ENCODE data around the gene KCTD19. TPM values are rescaled to one million over a fixed set of nuclear protein-coding genes. Genes with fewer than 3 reads are reported as not detected.

Gene KCTD19
- total RNA-seq, 1 experiment from 2014 or later, result 1.1 TPM

DNA sequence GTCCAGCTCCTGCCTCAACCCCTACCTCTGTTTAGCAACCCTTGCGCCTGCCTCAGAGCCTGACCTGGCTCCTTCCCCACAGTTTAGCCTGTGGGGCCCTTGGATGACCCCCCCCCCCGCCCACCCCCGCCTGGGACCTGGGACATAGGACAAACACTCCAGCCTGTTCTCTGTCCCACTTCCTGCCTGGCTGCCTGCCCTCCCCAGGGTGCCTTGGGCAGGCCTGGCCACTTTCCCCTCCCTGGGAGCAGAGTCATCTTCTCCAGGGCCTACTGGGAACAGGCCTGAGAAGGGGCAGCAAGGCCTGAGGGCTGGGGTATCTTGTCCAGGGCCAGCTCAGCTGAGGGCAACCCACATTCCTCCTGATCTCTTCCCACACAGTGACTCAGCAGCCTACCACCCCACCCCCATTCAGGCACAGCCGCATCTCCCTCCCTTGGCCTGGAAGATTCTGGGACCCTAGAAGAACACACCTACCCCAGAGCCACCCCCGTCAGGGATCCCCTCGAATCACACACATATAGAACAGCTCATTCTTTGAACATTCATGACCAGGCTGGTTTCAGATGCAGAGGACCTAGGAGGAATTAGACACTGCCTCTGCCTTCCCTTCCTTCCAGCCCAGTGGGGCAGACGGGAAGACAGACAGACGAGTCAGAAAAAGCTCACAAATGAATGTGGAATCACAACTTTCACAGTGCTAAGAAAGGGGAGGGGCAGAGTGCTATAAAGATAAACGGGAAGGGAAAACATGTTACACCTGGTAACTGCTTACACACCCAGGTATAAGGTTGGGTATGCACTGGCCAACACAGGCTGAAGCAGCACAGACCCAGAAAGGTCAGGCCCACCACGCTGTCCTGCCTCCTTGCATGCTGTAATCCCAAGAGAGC lies 85.3 kb downstream of the KCTD19 start:
- no peak overlapping the region for H3K4me3 Mint-ChIP-seq
- H3K36me3 Mint-ChIP-seq, result peaks cover 17% of the 10 kb centered on the region
- ChIA-PET POLR2A (interaction anchor here (0.5 kb wide), 1 partner anchor 25 kb away, joined by 3 read pairs; no protein-coding TSS in a partner anchor), CTCF (interaction anchor here (0.6 to 1.9 kb wide), 6 partner anchors 14 to 284 kb away, joined by 3 to 8 read pairs (median 5); partner anchors contain the start of genes ELMO3 and TMEM208)
- peaks cover 30% of the 10 kb centered on the region for H3K4me1 Mint-ChIP-seq
- ATAC-seq, result peak; percentile 2; the same call in 1 of the 2 replicates
- peak overlapping the region; percentile 96 for H3K27ac Mint-ChIP-seq
- DNase-seq (ENCODE audit: low spot score), result no peak
- TF ChIP-seq ESRRA (CRISPR knock-in tag; IDR thresholded peaks at IDR 0.05; ENCODE audit: borderline replicate concordance), result no peak
- TF ChIP-seq HMGA2 (CRISPR knock-in tag; IDR thresholded peaks at IDR 0.05), result no peak
- TF ChIP-seq, protein P1, sequence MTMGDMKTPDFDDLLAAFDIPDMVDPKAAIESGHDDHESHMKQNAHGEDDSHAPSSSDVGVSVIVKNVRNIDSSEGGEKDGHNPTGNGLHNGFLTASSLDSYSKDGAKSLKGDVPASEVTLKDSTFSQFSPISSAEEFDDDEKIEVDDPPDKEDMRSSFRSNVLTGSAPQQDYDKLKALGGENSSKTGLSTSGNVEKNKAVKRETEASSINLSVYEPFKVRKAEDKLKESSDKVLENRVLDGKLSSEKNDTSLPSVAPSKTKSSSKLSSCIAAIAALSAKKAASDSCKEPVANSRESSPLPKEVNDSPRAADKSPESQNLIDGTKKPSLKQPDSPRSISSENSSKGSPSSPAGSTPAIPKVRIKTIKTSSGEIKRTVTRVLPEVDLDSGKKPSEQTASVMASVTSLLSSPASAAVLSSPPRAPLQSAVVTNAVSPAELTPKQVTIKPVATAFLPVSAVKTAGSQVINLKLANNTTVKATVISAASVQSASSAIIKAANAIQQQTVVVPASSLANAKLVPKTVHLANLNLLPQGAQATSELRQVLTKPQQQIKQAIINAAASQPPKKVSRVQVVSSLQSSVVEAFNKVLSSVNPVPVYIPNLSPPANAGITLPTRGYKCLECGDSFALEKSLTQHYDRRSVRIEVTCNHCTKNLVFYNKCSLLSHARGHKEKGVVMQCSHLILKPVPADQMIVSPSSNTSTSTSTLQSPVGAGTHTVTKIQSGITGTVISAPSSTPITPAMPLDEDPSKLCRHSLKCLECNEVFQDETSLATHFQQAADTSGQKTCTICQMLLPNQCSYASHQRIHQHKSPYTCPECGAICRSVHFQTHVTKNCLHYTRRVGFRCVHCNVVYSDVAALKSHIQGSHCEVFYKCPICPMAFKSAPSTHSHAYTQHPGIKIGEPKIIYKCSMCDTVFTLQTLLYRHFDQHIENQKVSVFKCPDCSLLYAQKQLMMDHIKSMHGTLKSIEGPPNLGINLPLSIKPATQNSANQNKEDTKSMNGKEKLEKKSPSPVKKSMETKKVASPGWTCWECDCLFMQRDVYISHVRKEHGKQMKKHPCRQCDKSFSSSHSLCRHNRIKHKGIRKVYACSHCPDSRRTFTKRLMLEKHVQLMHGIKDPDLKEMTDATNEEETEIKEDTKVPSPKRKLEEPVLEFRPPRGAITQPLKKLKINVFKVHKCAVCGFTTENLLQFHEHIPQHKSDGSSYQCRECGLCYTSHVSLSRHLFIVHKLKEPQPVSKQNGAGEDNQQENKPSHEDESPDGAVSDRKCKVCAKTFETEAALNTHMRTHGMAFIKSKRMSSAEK (CRISPR knock-in tag; IDR thresholded peaks at IDR 0.05; ENCODE audit: borderline replicate concordance), result no peak
- TF ChIP-seq, protein P2, sequence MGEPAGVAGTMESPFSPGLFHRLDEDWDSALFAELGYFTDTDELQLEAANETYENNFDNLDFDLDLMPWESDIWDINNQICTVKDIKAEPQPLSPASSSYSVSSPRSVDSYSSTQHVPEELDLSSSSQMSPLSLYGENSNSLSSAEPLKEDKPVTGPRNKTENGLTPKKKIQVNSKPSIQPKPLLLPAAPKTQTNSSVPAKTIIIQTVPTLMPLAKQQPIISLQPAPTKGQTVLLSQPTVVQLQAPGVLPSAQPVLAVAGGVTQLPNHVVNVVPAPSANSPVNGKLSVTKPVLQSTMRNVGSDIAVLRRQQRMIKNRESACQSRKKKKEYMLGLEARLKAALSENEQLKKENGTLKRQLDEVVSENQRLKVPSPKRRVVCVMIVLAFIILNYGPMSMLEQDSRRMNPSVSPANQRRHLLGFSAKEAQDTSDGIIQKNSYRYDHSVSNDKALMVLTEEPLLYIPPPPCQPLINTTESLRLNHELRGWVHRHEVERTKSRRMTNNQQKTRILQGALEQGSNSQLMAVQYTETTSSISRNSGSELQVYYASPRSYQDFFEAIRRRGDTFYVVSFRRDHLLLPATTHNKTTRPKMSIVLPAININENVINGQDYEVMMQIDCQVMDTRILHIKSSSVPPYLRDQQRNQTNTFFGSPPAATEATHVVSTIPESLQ (CRISPR knock-in tag; IDR thresholded peaks at IDR 0.05), result no peak
- TF ChIP-seq, protein P3, sequence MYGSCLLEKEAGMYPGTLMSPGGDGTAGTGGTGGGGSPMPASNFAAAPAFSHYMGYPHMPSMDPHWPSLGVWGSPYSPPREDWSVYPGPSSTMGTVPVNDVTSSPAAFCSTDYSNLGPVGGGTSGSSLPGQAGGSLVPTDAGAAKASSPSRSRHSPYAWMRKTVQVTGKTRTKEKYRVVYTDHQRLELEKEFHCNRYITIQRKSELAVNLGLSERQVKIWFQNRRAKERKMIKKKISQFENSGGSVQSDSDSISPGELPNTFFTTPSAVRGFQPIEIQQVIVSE (CRISPR knock-in tag; IDR thresholded peaks at IDR 0.05; ENCODE audit: borderline replicate concordance), result no peak
- TF ChIP-seq, protein P4, sequence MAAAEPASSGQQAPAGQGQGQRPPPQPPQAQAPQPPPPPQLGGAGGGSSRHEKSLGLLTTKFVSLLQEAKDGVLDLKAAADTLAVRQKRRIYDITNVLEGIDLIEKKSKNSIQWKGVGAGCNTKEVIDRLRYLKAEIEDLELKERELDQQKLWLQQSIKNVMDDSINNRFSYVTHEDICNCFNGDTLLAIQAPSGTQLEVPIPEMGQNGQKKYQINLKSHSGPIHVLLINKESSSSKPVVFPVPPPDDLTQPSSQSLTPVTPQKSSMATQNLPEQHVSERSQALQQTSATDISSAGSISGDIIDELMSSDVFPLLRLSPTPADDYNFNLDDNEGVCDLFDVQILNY (CRISPR knock-in tag; IDR thresholded peaks at IDR 0.05), result no peak
- no peak for TF ChIP-seq NFATC4 (CRISPR knock-in tag; IDR thresholded peaks at IDR 0.05)
- TF ChIP-seq ELF4 (CRISPR knock-in tag; IDR thresholded peaks at IDR 0.05; ENCODE audit: low read depth), result no peak
- TF ChIP-seq, protein P5, sequence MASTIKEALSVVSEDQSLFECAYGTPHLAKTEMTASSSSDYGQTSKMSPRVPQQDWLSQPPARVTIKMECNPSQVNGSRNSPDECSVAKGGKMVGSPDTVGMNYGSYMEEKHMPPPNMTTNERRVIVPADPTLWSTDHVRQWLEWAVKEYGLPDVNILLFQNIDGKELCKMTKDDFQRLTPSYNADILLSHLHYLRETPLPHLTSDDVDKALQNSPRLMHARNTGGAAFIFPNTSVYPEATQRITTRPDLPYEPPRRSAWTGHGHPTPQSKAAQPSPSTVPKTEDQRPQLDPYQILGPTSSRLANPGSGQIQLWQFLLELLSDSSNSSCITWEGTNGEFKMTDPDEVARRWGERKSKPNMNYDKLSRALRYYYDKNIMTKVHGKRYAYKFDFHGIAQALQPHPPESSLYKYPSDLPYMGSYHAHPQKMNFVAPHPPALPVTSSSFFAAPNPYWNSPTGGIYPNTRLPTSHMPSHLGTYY (CRISPR knock-in tag; IDR thresholded peaks at IDR 0.05), result no peak
- no peak for TF ChIP-seq ZNF317 (CRISPR knock-in tag; IDR thresholded peaks at IDR 0.05; ENCODE audit: borderline replicate concordance, low read depth)
- no peaks in the 10 kb centered on the region for H3K9me3 Mint-ChIP-seq
- H3K27me3 Mint-ChIP-seq (ENCODE audit: low read depth), result no peaks in the 10 kb centered on the region

DNA sequence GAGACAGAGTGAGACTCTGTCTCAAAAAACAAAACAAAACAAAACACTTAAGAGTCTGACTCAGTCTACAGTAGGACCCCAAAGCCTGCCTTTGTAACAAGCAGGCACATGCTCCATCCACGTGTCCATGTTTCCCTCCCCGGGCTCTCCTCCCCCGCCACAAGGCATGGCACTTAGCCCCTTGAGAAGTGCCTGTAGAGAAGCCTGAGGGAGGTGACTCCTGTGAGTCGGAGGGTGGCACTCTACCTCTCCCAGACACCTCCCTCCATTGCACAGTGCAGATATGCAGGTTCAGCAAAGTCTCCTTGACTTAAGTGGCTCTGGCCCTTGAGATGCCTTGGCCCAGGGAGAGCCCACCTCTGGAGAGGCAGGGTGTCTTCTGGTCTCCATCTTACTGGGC lies 86.0 kb downstream of the KCTD19 start:
- DNase-seq (ENCODE audit: low spot score), result no peak
- H3K27me3 Mint-ChIP-seq (ENCODE audit: low read depth), result no peaks in the 10 kb centered on the region
- TF ChIP-seq EMX1 (CRISPR knock-in tag; IDR thresholded peaks at IDR 0.05), result no peak
- TF ChIP-seq FOXJ3 (CRISPR knock-in tag; IDR thresholded peaks at IDR 0.05; ENCODE audit: borderline replicate concordance), result no peak
- TF ChIP-seq, protein P6, sequence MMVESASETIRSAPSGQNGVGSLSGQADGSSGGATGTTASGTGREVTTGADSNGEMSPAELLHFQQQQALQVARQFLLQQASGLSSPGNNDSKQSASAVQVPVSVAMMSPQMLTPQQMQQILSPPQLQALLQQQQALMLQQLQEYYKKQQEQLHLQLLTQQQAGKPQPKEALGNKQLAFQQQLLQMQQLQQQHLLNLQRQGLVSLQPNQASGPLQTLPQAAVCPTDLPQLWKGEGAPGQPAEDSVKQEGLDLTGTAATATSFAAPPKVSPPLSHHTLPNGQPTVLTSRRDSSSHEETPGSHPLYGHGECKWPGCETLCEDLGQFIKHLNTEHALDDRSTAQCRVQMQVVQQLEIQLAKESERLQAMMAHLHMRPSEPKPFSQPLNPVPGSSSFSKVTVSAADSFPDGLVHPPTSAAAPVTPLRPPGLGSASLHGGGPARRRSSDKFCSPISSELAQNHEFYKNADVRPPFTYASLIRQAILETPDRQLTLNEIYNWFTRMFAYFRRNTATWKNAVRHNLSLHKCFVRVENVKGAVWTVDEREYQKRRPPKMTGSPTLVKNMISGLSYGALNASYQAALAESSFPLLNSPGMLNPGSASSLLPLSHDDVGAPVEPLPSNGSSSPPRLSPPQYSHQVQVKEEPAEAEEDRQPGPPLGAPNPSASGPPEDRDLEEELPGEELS (CRISPR knock-in tag; IDR thresholded peaks at IDR 0.05), result no peak
- TF ChIP-seq, protein P7, sequence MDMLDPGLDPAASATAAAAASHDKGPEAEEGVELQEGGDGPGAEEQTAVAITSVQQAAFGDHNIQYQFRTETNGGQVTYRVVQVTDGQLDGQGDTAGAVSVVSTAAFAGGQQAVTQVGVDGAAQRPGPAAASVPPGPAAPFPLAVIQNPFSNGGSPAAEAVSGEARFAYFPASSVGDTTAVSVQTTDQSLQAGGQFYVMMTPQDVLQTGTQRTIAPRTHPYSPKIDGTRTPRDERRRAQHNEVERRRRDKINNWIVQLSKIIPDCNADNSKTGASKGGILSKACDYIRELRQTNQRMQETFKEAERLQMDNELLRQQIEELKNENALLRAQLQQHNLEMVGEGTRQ (CRISPR knock-in tag; IDR thresholded peaks at IDR 0.05), result no peak
- TF ChIP-seq RELA (CRISPR knock-in tag; IDR thresholded peaks at IDR 0.05; ENCODE audit: borderline replicate concordance), result no peak

More for the DNA sequence above, 86.0 kb downstream of the KCTD19 start:
- Mint-ChIP-seq H3K9me3 (no peaks in the 10 kb centered on the region), H3K27ac (peak overlapping the region; percentile 32), H3K4me1 (peaks cover 30% of the 10 kb centered on the region), H3K36me3 (peaks cover 20% of the 10 kb centered on the region), H3K4me3 (no peak overlapping the region)
- ATAC-seq, result no peak
- POLR2A ChIA-PET, result interaction anchor here (0.5 kb wide), 1 partner anchor 26 kb away, joined by 3 read pairs; no protein-coding TSS in a partner anchor
- CTCF ChIA-PET, result interaction anchor here (0.6 to 1.8 kb wide), 4 partner anchors 14 to 174 kb away, joined by 3 to 5 read pairs (median 4); partner anchors contain the start of genes ELMO3 and TMEM208

Measured in WTC11 (cell line).